GM18909 (cell line): Measurements from ENCODE around the gene GTF2H2.
A peak's percentile ranks its signal among the peaks of the same experiment; 100 is the strongest.
"Not testable (repeated sequence)": the region's sequence is repeated elsewhere in the genome, so short reads cannot be mapped to it uniquely, and the experiment has no call there.

Experiments
- ATAC-seq: cut with Tn5 transposase; IDR thresholded peaks from one replicate; pipeline ENCODE4 v1.9.1; 2021; ENCODE audit warnings: mild to moderate bottlenecking; ENCODE audit not compliant: unreplicated experiment, poor library complexity

GTF2H2 gene

GRCh38 chr5:71067262-71067928 is at the start of gene GTF2H2:
TSS of gene GTF2H2 (minus strand) at chr5:71067676. CDS start at chr5:71062763, 4,913 bp downstream.
- ATAC-seq, result peak; percentile 98

DNA sequence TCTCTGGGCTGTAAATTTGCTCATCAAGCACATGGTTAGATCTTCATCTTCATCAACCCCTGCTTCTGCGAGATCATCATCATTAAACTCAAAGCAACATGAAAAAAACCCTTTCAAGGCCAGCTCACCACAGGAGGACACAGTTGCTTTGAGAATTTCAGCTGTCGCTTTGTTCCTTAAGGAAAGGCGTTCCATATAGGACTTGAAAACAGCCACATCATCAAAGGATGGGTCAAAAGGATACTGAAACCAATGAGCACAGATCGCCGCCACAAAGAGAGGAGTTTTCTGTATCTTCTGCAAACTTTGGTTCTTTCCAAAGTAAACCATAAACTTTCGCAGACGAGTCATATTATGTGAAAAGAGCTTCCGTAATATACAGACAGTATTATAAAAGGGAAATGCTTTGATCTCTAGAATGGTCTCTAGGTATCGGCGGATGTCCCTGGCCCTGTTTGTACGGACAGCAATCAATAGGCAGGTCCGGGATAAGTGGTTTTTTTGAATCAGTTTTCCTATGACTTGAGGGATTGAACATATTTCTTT is 42.3 kb upstream of the GTF2H2 start:
- ATAC-seq, result not testable (repeated sequence)

DNA sequence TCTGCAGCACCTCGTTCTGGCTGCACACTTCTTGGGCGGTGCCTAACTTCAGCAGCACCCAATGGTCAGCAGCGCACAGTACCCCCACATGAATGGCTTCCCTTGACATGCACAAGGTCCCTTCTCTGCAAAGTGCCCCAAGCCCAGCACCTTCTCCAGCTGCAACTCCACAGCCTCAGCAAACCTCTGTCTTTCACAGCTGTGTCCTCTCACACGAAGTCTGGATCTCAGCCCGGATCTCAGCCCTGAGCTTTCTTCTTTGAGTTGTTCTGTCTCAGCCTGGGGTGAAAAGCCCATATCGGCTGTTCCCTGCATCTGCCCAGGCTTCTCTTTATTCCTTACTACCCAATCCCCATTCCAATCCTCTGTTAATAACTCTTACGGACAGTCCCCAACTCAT is 32.5 kb upstream of the GTF2H2 start:
- not testable (repeated sequence) for ATAC-seq

GRCh38 chr5:71097930-71098203 is 30.4 kb upstream of the GTF2H2 start:
- ATAC-seq, result not testable (repeated sequence)

DNA sequence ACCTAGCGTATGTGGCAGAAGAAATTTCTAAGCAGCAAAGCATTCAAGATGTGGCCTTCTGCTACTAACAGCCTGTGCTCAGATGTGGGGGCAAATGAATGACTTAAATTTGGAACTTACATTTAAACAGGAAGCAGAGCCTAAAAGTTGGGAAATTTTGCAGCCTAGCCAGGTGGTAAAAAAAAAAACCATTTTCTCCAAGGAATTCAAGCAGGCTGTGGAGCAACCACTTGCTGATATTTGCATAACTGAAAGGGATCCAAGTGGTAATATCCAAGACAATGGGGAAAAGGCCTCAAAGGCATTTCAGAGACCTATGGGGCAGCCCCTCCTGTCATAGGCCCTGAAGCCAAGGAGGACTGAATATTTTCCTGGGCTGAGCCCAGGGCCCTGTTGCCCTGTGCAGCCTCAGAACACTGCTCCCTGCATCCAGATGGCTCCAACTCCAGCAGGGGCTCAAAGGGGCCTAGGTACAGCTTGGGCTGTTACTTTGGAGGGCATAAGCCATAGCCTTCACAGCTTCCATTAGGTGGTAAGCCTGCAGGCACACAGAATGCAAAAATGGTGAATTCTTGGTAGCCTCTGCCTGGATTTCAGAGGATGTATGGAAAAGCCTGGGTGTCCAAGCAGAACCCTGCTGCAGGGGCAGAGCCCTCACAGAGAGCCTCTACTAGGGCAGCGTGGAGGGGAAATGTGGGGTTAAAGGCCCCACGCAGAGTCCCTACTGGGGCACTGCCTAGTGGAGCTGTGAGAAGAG is 29.9 kb upstream of the GTF2H2 start:
- not testable (repeated sequence) for ATAC-seq

DNA sequence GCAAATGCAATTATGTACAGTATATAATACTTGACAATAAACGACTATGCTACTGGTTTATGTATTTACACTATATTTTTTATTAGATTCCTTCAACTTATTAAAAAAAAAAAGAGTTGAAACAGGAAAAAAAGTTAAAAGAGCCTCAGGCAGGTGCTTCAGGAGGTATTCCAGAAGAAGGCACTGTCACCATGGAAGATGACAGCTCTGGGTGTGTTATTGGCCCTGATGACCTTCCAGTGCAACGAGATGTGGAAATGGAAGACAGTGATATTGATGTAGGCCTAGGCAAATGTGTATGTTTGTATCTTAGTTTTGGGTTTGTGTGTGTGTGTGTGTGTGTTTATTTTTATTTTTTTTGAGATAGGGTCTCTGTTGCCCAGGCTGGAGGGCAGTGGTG is 22.3 kb upstream of the GTF2H2 start:
- ATAC-seq, result not testable (repeated sequence)

DNA sequence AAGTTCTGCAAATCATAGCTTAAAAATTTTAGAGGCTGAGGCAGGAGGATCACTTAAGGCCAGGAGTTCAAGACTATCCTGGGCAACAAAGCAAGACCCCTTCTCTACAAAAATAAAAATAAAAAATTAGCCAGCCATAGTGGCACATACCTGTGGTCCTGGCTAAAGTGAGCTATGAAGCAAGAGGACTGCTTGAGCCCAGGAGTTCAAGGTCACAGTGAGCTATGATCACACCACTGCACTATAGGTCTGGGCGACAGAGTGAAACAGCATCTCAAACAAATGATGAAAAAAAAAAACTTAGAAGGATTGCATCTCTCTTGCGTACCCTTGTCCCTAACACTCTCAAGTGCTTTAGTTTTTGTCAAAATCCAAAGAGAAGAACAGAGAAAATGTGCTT is 21.3 kb upstream of the GTF2H2 start:
- ATAC-seq, result not testable (repeated sequence)

DNA sequence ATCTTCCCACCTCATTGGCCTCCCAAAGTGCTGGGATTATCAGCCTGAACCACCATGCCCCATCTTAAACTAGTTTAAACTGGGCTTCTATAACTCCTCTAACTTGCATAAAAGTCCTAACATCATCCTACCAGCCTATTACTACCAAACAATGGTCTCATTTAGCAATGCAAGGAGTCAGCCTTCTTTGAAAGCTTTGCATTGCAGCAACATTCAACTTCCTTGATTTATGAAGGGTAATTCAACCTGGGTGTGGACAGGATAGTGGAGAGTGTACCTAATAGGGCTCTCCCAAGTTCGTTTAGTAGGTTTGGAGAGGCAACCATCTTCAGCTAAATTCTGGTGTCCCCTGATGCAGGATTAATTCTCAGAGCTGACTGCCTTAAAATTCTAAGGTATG is 18.7 kb upstream of the GTF2H2 start:
- not testable (repeated sequence) for ATAC-seq

DNA sequence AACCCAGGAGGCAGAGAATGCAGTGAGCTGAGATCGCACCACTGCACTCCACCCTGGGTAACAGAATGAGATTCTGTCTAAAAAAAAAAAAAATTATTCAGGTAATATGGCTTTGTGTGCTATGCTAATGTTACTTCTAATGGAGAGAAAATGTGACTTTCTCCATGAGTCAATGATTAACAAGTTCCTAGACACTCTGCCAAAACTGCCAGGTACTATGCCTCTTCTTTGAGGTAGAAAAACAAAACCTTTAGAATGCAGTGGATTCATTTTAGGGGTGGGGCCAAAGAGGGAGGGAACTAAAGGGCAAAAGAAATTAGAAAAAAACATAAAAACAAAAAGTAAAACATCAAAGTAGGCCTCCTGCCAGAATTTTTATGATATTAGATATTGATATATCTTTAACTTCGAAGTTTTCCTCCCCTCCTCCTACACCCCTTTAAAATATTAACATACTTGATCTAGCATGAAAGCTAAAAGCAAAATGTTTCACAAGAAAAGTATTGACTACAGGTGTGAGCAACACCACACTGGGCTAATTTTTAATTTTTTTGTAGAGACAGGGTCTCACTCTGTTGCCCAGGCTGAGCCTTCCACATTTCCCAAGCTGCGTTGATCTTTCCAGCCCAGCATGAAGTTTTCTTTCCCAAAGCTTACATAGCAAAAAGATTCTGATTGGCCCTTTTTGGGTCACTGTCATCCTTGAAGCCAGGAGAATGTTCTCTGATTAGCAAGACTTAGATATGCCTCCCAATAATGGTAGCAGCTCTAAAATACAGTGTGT is 17.0 kb upstream of the GTF2H2 start:
- not testable (repeated sequence) for ATAC-seq

GRCh38 chr5:71082898-71083297 is 15.4 kb upstream of the GTF2H2 start:
- not testable (repeated sequence) for ATAC-seq

GRCh38 chr5:71082340-71082739 is 14.9 kb upstream of the GTF2H2 start:
- not testable (repeated sequence) for ATAC-seq

- not testable (repeated sequence) for ATAC-seq
These were observed 6.2 kb downstream of the GTF2H2 start for GRCh38 chr5:71061322-71061721.

- ATAC-seq, result not testable (repeated sequence)
These were observed 8.1 kb downstream of the GTF2H2 start for GRCh38 chr5:71059426-71059825.

DNA sequence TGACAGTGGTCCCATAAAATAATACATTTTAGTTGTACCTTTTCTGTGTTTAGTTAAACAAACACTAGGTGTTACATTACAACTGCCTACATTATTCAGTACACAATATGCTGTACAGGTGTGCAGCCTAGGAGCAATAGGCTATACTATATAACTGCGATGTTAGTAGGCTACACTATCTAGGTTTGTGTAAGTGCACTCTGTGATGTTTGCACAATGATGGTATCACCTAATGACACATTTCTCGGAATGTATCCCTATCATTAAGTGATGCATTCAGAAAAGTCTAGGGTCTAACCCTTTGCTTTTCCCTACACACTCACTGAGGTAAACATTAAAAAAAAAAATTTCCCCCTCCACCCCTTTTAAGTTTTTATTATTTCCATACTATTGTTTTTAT is 22.7 kb downstream of the GTF2H2 start:
- not testable (repeated sequence) for ATAC-seq

GRCh38 chr5:71044128-71044527 is 23.3 kb downstream of the GTF2H2 start:
- ATAC-seq, result not testable (repeated sequence)

DNA sequence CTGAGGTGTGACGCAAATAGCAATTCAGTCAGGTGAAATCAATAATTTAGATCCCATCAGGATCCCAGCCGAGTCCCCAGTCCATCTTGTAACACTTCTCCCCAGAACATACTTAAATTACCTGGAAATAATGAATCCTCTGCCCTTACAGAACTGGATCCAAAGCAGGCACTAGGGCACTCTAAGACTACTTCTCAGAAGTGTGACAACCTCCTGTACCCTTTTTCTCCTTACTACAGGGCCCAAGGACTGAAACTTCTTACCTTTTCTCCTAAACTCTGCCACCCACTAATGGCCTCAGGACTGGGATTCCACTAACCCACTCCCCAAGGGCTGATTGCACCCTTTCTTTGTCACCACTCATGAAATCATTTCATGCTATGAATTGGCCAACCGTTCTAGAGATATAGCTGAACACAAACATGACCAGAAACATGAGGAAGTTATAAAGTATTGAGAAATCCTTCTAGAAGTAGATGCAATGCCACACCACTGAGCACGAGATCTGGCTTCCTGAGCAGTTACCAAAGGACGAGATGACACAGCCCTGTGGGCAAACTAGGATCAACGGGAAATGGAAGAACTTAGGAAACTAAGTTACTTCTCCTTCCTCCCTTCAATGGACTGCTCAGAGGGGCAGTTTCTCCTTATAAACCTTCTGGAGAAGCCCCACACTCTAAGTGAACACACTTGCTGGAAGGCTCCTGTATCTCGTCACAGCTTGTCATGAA is 36.3 kb downstream of the GTF2H2 start:
- ATAC-seq, result not testable (repeated sequence)

DNA sequence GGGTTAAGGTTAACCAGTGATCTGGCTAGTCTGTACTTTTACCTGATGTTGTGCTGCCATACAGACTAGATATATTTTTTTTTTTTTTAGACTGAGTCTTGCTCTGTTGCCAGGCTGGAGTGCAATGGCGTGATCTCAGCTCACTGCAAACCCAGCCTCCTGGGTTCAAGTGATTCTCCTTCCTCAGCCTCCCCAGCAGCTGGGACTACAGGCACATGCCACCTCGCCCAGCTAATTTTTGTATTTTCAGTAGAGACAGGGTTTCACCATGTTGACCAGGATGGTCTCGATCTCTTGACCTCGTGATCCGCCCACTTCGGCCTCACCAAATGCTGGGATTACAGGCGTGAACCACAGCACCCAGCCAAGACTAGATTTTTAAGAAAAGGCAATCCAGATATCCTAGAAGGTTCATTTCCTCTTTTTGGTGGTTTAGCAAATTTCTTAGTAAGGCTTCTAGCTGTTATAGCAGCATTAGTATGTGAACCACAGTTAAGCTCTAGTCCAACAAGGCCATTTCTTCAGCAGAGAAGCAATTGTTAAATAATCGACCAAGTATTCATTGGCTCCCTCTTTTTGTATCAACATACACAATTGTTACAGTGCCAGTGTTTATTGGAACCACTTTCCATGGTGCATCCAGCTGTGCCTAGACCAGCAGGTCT is 42.1 kb downstream of the GTF2H2 start, which contains the start of gene NAIP:
Gene NAIP (minus strand): TSS at position 51 of the 665 bp plus-strand sequence. CDS start 12,424 bp downstream, outside the sequence.
- peak; percentile 51 for ATAC-seq

DNA sequence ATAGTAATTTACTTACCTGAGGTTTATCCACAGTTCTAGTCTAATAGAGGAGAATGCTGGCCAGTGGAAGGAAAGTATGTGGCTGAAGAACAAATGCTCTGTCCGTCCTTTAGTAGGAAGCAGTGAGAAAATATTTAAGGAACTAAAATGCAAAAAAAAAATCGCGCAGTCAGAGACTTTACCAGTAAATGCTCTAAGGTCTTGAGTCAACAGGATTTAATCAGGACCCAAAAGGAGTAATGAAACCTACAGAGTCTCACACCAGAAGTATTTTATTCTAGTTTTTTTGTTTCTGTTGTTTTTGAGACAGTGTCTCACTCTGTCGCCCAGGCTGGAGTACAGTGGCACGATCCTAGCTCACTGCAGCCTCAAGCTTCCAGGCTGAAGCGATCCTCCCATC is 46.8 kb downstream of the GTF2H2 start:
- not testable (repeated sequence) for ATAC-seq

GRCh38 chr5:71018376-71019005 is 49.0 kb downstream of the GTF2H2 start:
- ATAC-seq, result not testable (repeated sequence)
